Measurements from ENCODE around the gene TRPM2.

The TRPM2 gene

DNA sequence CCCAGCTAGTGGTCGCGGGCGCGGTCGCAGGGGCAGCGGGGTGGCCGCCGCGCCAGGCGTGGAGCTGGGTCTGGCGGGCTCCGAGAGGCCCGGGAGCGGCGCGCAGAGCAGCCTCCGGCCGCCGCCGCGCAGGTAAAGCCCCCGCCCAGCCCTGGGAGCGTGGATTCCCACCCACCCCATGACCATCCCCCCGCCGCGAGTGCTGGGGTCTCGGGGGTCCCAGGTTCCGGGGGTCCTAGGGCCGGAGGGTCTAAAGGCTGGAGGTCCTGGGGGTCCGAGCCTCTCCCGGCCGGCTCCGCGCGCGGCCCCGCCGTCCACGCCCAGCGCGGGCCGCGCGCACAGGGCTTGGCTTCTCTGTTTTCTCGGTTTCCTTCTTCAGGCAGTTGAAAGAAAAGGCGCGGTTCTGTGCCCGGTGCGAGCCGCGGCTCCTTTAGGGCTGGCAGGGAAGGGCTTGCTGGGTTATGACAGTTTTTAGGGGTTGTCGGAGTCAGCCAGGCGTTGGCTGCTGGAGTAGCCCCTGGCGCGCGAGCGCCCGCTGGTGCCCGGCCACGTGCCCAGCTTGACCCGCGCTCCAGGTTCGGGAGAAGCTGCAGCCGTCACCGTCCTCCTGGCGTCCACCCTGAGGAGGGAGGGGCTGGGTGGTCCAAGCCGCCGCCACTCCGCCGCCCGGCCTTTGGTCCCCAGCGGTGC lies 102.2 kb downstream of the TRPM2 start:
- TF ChIP-seq, protein P1, sequence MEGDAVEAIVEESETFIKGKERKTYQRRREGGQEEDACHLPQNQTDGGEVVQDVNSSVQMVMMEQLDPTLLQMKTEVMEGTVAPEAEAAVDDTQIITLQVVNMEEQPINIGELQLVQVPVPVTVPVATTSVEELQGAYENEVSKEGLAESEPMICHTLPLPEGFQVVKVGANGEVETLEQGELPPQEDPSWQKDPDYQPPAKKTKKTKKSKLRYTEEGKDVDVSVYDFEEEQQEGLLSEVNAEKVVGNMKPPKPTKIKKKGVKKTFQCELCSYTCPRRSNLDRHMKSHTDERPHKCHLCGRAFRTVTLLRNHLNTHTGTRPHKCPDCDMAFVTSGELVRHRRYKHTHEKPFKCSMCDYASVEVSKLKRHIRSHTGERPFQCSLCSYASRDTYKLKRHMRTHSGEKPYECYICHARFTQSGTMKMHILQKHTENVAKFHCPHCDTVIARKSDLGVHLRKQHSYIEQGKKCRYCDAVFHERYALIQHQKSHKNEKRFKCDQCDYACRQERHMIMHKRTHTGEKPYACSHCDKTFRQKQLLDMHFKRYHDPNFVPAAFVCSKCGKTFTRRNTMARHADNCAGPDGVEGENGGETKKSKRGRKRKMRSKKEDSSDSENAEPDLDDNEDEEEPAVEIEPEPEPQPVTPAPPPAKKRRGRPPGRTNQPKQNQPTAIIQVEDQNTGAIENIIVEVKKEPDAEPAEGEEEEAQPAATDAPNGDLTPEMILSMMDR (IDR thresholded peaks at IDR 0.05; ENCODE audit: low read depth, low read length), result no peak
- no peak overlapping the region for H3K4me3 ChIP-seq (ENCODE audit: low read depth, low read length)

DNA sequence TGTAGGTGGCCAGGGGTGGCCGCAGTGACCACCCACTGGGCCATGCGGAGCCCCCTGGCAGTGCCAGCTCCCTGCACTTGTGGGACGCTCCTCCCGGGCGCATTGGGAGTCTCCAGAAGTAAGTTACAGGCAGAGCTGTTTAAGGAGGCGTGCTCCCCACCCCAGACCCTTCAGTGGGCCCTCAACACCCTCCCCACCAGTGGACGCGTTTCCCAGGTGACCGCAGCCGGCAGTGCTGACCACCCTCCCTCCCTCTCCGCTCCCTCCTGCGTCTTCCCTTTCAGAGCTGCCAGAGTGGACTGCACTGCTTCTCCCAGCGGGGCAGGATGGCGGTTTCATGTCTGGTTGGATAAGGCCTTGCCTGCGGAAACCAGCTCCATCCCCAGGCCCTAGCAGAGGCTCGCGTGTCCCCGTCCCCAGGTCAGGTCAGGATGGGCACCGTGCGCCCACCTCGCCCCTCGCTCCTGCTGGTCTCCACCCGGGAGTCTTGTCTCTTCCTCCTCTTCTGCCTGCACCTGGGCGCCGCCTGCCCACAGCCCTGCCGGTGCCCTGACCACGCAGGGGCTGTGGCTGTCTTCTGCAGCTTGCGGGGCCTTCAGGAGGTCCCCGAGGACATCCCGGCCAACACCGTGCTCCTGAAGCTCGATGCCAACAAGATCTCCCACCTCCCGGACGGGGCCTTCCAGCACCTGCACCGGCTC lies 102.9 kb downstream of the TRPM2 start:
- H3K4me3 ChIP-seq (ENCODE audit: low read depth, low read length), result no peak overlapping the region
- TF ChIP-seq, protein P1 (IDR thresholded peaks at IDR 0.05; ENCODE audit: low read depth, low read length), result no peak

DNA sequence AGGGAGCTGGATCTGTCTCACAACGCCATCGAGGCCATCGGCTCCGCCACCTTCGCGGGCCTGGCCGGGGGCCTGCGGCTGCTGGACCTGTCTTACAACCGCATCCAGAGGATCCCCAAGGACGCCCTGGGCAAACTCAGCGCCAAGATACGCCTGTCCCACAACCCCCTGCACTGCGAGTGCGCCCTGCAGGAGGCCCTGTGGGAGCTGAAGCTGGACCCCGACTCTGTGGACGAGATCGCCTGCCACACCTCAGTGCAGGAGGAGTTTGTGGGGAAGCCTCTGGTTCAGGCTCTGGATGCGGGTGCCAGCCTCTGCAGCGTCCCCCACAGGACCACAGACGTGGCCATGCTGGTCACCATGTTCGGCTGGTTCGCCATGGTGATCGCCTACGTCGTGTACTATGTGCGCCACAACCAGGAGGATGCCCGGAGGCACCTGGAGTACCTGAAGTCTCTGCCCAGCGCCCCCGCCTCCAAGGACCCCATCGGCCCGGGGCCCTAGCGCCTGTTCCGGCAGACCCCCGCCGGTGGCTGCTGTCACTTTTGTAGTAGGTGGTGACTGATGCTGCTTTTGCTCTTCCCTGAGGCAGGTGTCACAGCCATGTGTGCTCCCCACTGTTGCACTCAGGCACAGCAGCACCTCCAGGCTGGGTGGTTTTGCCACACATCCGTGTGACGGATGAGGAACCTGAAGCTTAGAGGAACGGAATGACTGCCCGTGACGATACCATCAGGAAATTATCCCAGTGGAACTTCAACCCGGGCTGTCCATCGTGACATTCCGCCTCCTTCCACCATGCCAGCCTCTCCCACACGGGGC lies 103.7 kb downstream of the TRPM2 start:
- no peak overlapping the region for H3K4me3 ChIP-seq (ENCODE audit: low read depth, low read length)
- TF ChIP-seq, protein P1 (IDR thresholded peaks at IDR 0.05; ENCODE audit: low read depth, low read length), result no peak

DNA sequence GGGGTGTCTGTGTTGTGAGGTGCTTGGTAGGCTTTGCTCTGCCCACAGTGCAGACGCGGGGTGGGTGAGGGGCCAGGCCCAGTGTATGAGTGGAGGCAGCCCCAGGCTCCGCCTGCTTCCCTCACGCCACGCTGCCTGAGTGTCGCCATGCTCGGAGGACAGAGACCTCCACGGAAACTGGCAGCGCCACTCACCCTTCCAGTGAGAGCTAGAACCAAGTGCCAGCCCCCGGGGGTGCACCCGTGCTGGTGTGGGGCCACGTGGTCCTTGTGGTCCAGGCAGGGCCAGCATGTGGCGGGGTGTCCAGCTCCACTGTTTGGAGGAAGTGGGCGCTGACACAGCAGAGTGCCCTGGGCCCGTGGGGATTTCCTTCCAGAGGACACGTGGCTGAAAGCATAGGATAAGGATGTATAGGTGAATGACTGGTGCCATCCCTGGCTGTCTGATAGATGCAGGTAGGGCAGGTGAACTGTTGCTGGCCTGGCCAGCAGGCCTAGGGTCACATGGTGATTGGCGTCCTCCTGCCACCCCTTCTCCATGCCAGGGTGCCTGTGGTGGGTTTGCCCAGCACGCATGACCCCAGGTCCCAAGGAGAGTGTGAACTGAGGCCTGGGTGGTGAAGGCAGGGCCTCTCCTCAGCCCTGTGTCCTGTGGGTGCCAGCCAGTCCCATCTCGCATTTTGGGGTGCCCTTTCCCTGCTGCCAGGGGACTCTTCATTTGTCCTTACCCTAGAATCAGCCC lies 105.7 kb downstream of the TRPM2 start:
- no peak overlapping the region for H3K4me3 ChIP-seq (ENCODE audit: low read depth, low read length)
- TF ChIP-seq, protein P1 (IDR thresholded peaks at IDR 0.05; ENCODE audit: low read depth, low read length), result no peak

DNA sequence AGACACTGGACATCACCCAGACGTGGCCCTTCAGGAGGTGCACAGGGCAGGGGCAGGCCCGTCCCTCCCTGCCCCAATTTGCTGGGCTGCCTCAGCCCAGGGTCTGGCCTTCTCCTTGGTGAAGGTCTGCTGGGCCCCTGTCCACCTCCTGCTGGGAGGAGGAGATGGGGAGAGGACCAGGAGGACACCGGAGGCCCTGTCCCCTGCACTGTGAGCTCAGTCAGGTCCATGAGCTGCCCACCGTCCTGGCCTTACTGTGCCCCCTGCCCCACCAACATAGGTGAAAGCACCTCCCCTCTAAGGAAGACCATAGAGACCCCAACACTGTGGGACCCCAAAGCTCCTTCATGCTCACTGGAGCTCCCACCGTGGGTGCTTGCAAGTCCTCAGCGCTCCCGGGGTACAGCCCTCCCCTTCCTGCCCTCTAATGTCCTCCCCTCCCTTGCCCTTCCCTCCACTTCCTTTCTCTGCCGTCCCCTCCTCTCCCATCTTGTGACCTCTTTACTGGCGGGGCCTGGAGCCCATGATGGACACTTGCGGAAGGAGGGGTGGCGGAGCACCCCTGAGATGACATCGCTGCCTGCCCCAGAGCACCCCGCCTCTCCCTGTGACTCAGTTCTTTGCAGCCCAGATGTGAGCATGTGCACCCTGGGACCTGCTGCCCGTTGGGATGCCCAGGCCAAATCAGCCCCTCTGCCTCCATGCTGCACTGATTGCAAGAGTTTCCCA lies 106.5 kb downstream of the TRPM2 start:
- TF ChIP-seq, protein P1 (IDR thresholded peaks at IDR 0.05; ENCODE audit: low read depth, low read length), result no peak
- H3K4me3 ChIP-seq (ENCODE audit: low read depth, low read length), result no peak overlapping the region

DNA sequence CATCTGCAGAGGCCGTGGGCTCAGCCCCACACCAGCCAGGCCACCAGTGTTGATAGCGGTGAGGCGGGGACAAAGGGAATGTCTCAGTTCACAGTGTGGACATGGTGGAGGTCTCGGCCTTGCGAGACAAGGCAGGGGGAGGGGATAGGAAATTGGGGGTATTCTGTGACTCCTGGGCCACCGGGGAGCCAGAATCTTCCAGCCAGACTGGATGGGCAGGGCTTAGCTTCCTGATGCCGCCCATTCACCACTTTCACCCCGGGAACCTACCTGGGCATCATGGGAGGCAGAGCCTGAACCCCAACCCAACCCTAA lies 107.0 kb downstream of the TRPM2 start:
- TF ChIP-seq, protein P1 (IDR thresholded peaks at IDR 0.05; ENCODE audit: low read depth, low read length), result no peak
- no peak overlapping the region for H3K4me3 ChIP-seq (ENCODE audit: low read depth, low read length)

All from WI38 (cell line).